Ishikawa (cell line): ENCODE data around the gene ASPA.

Experiments
- EP300 ChIP-seq: IDR thresholded peaks from 2 replicates; pipeline ENCODE4 v1.6.1; 2012; ENCODE audit warnings: borderline replicate concordance
- RAD21 ChIP-seq: IDR thresholded peaks from 2 replicates; pipeline ENCODE4 v1.6.1; 2012; ENCODE audit warnings: low read depth
- TCF12 ChIP-seq: IDR thresholded peaks from 2 replicates; pipeline ENCODE4 v1.6.1; 2012; ENCODE audit warnings: low read depth
- TF ChIP-seq, protein P1 (sequence below): IDR thresholded peaks from 2 replicates; pipeline ENCODE4 v1.6.1; 2012

DNA sequence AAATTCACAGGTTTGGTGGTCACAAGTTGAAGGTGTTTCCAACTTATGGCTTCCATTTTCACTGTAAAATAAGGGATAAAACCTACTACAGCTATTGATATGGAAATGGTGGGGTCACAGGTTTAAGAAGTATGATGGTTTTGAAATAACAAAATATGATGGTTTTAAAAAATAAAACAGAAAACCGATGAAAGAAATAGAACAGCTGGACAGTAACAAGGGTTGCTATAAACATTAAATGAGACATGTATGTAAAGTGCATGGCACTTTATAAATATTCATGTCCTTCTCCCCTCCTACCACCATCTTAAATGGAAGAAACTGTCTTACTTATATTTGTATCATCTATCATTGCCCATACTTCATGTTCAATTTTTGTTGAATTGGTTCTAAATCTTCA lies 31.3 kb downstream of the ASPA start:
- TF ChIP-seq EP300 (no peak), RAD21 (no peak), TCF12 (no peak)
- TF ChIP-seq, protein P1, sequence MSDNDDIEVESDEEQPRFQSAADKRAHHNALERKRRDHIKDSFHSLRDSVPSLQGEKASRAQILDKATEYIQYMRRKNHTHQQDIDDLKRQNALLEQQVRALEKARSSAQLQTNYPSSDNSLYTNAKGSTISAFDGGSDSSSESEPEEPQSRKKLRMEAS = no peak
